ENCODE measurements around the gene CCDC158.

GRCh38 chr4:76296286-76296820 lies 124.6 kb downstream of the CCDC158 start:
- TF ChIP-seq POLR2A (IDR thresholded peaks at IDR 0.05) (no peak), CTCF (IDR thresholded peaks at IDR 0.05) (no peak), POLR2AphosphoS5 (IDR thresholded peaks at IDR 0.05) (no peak)
